Esophagus muscularis mucosa (tissue), 4 donors: ENCODE results near the gene AMOT. TPM values are rescaled to one million over a fixed set of nuclear protein-coding genes. Genes with fewer than 3 reads are reported as not detected.

Source experiments
- DNase-seq: peaks from one replicate; pipeline ENCODE4 v3.0.0-alpha.2; 2017; ENCODE audit errors: extremely low spot score
- H3K27ac ChIP-seq, 4 donors: fragments of 200-600 bp; sonication (generic); replicated peaks in 1 of 4; 1 replicate in 3 of 4; 2 replicates in 1 of 4; pipeline ENCODE4 v1.5.1; 2016 to 2019; ENCODE audit warnings: mild to moderate bottlenecking in 1 of 4
- H3K27me3 ChIP-seq, 4 donors: fragments of 200-600 bp; sonication (generic); one replicate each; pipeline versions ENCODE4 v1.5.1 to v1.6.0; 2016 to 2019
- H3K36me3 ChIP-seq, 4 donors: fragments of 200-600 bp; sonication (generic); one replicate each; pipeline ENCODE4 v1.5.1; 2016 to 2019
- H3K4me1 ChIP-seq, 4 donors: fragments of 200-600 bp; sonication (generic); one replicate each; pipeline ENCODE4 v1.5.1; 2016 to 2019
- H3K4me3 ChIP-seq, 4 donors: fragments of 200-600 bp; sonication (generic); 1 replicate in 2 of 4; 2 replicates in 2 of 4; pipeline ENCODE4 v1.5.1; 2016 to 2019; ENCODE audit warnings: mild to moderate bottlenecking in 4 of 4, moderate library complexity in 1 of 4
- H3K9me3 ChIP-seq, 4 donors: fragments of 200-600 bp; sonication (generic); 1 replicate in 3 of 4; 2 replicates in 1 of 4; pipeline ENCODE4 v1.5.1; 2016 to 2019
- CTCF ChIP-seq, 3 experiments: fragments of 200-600 bp in 2 of 3; fragments of 450-650 bp in 1 of 3; sonication (generic) in 2 of 3; IDR thresholded peaks; one replicate each; pipeline ENCODE4 v1.5.1; 2017 to 2019; ENCODE audit warnings: antibody characterized with exemption in 3 of 3, mild to moderate bottlenecking in 2 of 3, moderate library complexity in 1 of 3
- EP300 ChIP-seq: sonication (generic); formaldehyde crosslinking; IDR thresholded peaks from one replicate; pipeline ENCODE4 v1.6.1; 2017; ENCODE audit warnings: antibody characterized with exemption
- POLR2A ChIP-seq: fragments of 450-650 bp; IDR thresholded peaks from one replicate; pipeline ENCODE4 v1.6.1; 2017; ENCODE audit warnings: antibody characterized with exemption, moderate library complexity, mild to moderate bottlenecking, low read depth
- POLR2AphosphoS5 ChIP-seq, 2 donors: sonication (generic); formaldehyde crosslinking; IDR thresholded peaks; one replicate each; pipeline ENCODE4 v1.6.1; 2017; ENCODE audit warnings: antibody characterized with exemption in 2 of 2
- WGBS: methylation state at CpG from one replicate; pipeline ENCODE4 v1.1.5; 2018; 5-methylcytosine and 5-hydroxymethylcytosine counted together
- intact Hi-C: fragments of 100-400 bp; cut with DNase I; formaldehyde crosslinking; loops from one replicate; pipeline ENCODE4 v1.15.1; 2023
- total RNA-seq, 4 donors: library from RNA; depleted of rRNA; stranded (reverse); fragments of >200 nt; gene quantifications; one replicate each; pipeline versions ENCODE4 v1.1.0 to v1.2.1, GENCODE V29; 2016

AMOT gene
- total RNA-seq, 4 donors from 2014 or later: 4.5 to 11.1 (median 9.2) TPM

DNA sequence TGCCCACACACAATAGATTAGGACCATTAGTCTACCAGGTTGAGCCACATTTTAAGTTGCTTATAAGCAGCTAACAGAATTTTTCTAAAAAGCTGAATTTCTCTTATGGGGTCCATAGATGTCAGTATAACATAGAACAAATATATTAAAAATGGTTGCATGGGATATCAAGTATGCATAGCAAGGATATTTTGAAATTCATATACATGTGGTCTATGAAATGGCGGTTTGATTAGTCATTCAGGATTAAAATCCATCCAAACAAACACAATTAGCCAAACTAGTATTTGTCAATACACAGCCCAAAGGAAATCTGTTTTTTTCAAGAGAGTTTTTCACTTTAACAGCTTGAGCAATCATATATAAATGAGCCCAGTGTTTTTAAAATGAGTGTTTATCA lies 33.5 kb upstream of the AMOT start:
- Histone ChIP-seq H3K4me1 (no peaks in the 10 kb centered on the region), H3K9me3 (no peaks in the 10 kb centered on the region), H3K27me3 (no peaks in the 10 kb centered on the region), H3K36me3 (no peaks in the 10 kb centered on the region), H3K4me3 (no peak overlapping the region), H3K27ac (no peak overlapping the region)
- no peak for TF ChIP-seq POLR2A
- TF ChIP-seq CTCF (IDR thresholded peaks at IDR 0.05): no peak
- no peak for TF ChIP-seq POLR2AphosphoS5 (IDR thresholded peaks at IDR 0.05)
- no peak for TF ChIP-seq EP300
- intact Hi-C loops: no loop called here
- DNase-seq: no peak
- WGBS: 62% methylated on average over 1 of the region's 1 CpG

- no peak for TF ChIP-seq POLR2A
- H3K36me3 ChIP-seq: no peaks in the 10 kb centered on the region
- H3K4me1 ChIP-seq: no peaks in the 10 kb centered on the region
- no peaks in the 10 kb centered on the region for H3K27me3 ChIP-seq
- no peak overlapping the region for H3K27ac ChIP-seq
- intact Hi-C loops: no loop called here
- DNase-seq: no peak
- no peak overlapping the region for H3K4me3 ChIP-seq
- 76% methylated on average over 3 of the region's 3 CpGs for WGBS
- no peaks in the 10 kb centered on the region for H3K9me3 ChIP-seq
These were observed 28.0 kb upstream of the AMOT start for GRCh38 chrX:112868586-112868985.

- no peak for TF ChIP-seq POLR2A
- no peak for TF ChIP-seq EP300
- no peak for TF ChIP-seq POLR2AphosphoS5 (IDR thresholded peaks at IDR 0.05)
- TF ChIP-seq CTCF (IDR thresholded peaks at IDR 0.05): no peak
- intact Hi-C loops: no loop called here
- H3K27ac ChIP-seq: no peak overlapping the region
- no peaks in the 10 kb centered on the region for H3K36me3 ChIP-seq
- no peak for DNase-seq
- WGBS: 43% methylated on average over 2 of the region's 2 CpGs
- no peaks in the 10 kb centered on the region for H3K9me3 ChIP-seq
- no peak overlapping the region for H3K4me3 ChIP-seq
- H3K27me3 ChIP-seq: no peaks in the 10 kb centered on the region
- H3K4me1 ChIP-seq: no peaks in the 10 kb centered on the region
These were observed 26.9 kb upstream of the AMOT start for GRCh38 chrX:112867570-112867969.

DNA sequence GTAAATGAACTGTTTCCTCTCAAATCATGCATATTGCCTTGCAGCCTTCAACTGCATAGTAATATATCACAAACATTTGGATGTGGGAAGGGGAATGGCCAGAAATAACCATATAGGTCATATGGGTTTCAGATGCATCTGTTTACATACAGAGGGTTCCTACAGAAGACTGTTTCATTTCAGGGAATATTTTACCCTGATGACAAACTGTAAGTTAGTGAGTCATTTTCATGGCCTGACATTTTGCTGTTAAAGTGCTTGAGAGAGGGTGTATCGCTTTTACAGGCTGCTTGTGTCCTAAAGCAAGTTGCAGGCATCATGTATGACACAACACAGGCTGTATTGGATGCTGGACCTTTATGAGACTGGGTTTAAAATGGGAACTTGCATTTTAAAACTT lies 25.5 kb upstream of the AMOT start:
- 71% methylated on average over 1 of the region's 1 CpG for WGBS

DNA sequence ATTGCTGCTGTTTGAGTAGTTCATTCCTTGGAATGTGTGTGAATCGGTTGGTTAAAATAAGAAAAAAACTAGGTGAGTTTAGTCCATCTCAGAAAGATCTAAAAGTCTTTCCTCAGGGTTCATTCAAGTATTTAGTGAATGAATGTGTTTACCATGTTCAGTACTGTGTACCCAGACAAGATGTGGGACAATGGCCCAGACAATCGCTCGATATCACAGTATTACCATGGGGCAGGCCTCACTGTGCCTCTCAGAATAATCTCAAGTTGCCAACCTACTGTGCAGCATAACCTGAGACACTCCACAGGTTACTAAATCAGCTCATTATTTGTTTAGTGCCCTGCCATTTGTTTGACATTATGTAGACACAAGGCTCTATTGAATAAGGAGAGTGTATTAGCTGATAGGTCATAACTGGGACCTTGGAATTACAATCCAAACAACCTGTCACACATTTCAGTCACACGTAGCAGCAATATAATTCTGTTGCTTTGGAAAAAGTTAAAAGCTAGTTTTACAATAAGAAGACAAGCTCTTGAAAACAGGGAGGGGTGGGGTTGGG lies 24.9 kb upstream of the AMOT start:
- Histone ChIP-seq H3K27me3 (no peaks in the 10 kb centered on the region), H3K27ac (no peak overlapping the region), H3K4me3 (no peak overlapping the region), H3K9me3 (no peaks in the 10 kb centered on the region), H3K4me1 (no peaks in the 10 kb centered on the region), H3K36me3 (no peaks in the 10 kb centered on the region)
- no peak for DNase-seq
- 67% methylated on average over 4 of the region's 4 CpGs for WGBS
- intact Hi-C loops: no loop called here
- TF ChIP-seq POLR2AphosphoS5 (IDR thresholded peaks at IDR 0.05) (no peak), POLR2A (no peak), EP300 (no peak), CTCF (IDR thresholded peaks at IDR 0.05) (no peak)

More for the DNA sequence above, 25.5 kb upstream of the AMOT start:
- Histone ChIP-seq H3K27me3 (no peaks in the 10 kb centered on the region), H3K9me3 (no peaks in the 10 kb centered on the region), H3K4me3 (no peak overlapping the region), H3K27ac (no peak overlapping the region), H3K36me3 (no peaks in the 10 kb centered on the region), H3K4me1 (no peaks in the 10 kb centered on the region)
- intact Hi-C loops: no loop called here
- no peak for DNase-seq
- TF ChIP-seq POLR2AphosphoS5 (IDR thresholded peaks at IDR 0.05) (no peak), POLR2A (no peak), CTCF (IDR thresholded peaks at IDR 0.05) (no peak), EP300 (no peak)
